ENCODE data around the gene APOBEC3B. TPM values are rescaled to one million over a fixed set of nuclear protein-coding genes. Genes with fewer than 3 reads are reported as not detected.
"Not testable (repeated sequence)": the region's sequence is repeated elsewhere in the genome, so short reads cannot be mapped to it uniquely, and the experiment has no call there.

APOBEC3B gene
- total and polyA plus RNA-seq, 11 donors = 0.49 to 10.3 (median 1.0) TPM; not detected in 2

DNA sequence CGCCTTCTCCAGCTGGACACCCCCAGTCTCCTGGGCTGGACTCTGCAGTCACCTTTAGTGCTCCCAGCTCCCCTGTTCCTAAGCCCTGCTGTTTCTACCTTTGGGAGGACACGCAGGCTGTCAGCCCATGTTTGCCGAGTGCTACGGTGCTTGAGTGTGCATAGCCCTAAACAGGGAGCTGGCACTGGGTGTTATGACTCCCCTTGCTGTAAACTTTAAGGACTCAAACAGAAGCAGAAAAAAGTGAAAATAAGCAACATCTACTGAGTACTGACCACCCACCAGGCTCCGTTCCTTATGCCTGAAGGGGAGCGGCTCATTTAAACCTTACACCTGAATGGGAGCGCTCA, 7.3 kb upstream of the APOBEC3B start:
- TF ChIP-seq POLR2A (IDR thresholded peaks at IDR 0.05) = no peak
- TF ChIP-seq, protein P1, sequence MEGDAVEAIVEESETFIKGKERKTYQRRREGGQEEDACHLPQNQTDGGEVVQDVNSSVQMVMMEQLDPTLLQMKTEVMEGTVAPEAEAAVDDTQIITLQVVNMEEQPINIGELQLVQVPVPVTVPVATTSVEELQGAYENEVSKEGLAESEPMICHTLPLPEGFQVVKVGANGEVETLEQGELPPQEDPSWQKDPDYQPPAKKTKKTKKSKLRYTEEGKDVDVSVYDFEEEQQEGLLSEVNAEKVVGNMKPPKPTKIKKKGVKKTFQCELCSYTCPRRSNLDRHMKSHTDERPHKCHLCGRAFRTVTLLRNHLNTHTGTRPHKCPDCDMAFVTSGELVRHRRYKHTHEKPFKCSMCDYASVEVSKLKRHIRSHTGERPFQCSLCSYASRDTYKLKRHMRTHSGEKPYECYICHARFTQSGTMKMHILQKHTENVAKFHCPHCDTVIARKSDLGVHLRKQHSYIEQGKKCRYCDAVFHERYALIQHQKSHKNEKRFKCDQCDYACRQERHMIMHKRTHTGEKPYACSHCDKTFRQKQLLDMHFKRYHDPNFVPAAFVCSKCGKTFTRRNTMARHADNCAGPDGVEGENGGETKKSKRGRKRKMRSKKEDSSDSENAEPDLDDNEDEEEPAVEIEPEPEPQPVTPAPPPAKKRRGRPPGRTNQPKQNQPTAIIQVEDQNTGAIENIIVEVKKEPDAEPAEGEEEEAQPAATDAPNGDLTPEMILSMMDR (IDR thresholded peaks at IDR 0.05) = no peak
- Histone ChIP-seq H3K27ac (no peak overlapping the region), H3K27me3 (peaks cover 0 to 20% (median 0%) of the 10 kb centered on the region in 9 donors), H3K4me3 (no peak overlapping the region), H3K9me3 (no peaks in the 10 kb centered on the region), H3K4me1 (peaks cover 0 to 15% (median 0%) of the 10 kb centered on the region in 12 donors), H3K36me3 (no peaks in the 10 kb centered on the region)
- DNase-seq (no peak), ATAC-seq (no peak)
- intact Hi-C loops (cut with DNase I) = no loop called here
- 87 to 91% (median 88%) methylated on average over 7 of the region's 7 CpGs; no CpG with 5 or more reads in 1 of the 4 donors for WGBS, 4 donors

DNA sequence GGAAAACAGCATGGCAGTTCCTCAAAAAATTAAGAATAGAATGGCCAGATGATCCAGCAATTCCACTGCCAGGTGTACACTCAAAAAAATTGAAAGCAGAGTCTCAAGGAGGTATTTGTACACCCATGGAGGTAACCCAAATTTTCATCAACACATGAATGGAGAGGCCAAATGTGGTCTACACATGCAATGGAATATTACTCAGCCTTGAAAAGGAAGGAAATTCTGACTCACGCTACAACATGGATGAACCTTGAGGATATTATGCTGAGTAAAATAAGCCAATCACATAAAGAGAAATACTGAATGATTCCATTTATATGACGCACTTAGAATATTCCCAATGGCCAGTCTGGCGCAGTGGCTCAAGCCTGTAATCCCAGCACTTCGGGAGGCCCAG, 4.9 kb upstream of the APOBEC3B start:
- Histone ChIP-seq H3K4me1 (peaks cover 0 to 11% (median 6%) of the 10 kb centered on the region in 12 donors), H3K27me3 (peaks cover 0 to 11% (median 0%) of the 10 kb centered on the region in 9 donors)
- H3K4me3 ChIP-seq; H3K27ac ChIP-seq; ATAC-seq; H3K36me3 ChIP-seq; intact Hi-C loops (cut with DNase I); H3K9me3 ChIP-seq; DNase-seq: not testable (repeated sequence)
- WGBS, 4 donors = 85 to 93% (median 93%) methylated on average over 4 of the region's 4 CpGs; no CpG with 5 or more reads in 1 of the 4 donors

DNA sequence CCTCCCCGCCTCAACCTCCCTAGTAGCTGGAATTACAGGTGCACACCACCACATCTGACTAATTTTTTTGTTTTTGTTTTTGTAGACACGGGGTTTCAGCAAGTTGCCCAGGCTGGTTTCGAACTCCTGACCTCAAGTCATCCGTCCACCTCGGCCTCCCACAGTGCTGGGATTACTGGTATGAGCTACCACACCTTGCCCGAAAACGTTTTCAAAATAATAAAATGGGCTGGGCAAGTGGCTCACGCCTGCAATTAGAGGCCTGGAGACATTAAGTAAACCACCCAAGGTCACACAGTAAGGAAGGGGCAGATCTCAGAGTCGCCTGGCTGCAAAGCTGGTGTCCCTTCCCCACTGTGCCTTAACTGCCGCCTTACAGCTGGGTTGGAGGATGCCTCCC, 1.6 kb upstream of the APOBEC3B start:
- intact Hi-C loops (cut with DNase I) = loop anchor here in 2 of 10 donors (5.0 kb wide), 1 partner anchor 108 kb away; the partner anchor contains the start of gene CBX6 (in 2 of the 2)
- WGBS, 4 donors = 79 to 88% (median 79%) methylated on average over 10 of the region's 10 CpGs; no CpG with 5 or more reads in 1 of the 4 donors
- peaks cover 0 to 18% (median 10%) of the 10 kb centered on the region in 12 donors for H3K4me1 ChIP-seq
- not testable (repeated sequence) for ATAC-seq, H3K9me3 ChIP-seq, H3K36me3 ChIP-seq, H3K4me3 ChIP-seq, H3K27me3 ChIP-seq, DNase-seq, H3K27ac ChIP-seq

DNA sequence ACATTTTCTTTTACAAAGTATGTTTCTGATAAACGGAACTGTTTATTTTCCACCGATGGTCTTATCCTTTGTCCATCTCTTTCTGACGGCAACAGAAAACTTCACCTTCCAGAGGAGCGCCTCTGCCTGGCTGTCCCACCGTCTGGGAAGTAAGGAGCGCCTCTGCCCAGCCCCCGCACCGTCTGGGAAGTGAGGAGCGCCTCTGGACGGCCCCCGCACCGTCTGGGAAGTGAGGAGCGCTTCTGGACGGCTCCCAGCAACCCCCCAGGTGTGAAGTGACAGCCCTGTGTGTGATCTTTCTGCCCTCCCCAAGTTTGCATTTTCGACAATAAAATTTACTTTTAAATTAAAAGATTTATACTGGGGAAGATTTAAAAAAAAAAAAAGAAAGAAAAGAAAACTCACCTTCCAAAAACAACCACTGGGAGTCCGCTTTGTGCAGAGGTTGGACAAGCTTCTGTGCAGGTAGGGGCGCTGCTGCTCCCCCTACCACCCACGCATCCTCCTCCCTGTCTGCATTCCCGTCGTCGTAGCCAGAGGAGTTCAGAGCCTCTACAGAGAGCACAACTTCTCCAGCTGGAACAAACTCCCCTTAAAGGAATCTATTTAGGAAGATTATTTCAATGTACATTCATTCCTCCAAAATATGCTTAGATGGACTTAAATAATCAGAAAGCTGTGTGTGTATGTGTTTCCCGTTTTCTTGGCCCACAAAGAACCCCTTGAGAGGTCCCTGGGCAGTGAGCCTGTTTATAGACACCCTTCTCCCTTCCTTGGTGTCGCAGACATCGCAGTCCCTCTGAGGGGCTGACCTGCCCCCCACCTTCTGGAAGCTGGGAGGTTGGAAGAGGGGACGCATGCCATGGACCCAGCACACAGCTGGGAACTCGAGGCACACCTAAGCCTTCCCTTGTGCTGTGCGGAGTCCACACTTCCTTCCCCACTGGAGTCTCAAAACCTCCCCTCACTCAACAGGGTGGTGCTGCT, 849 bp upstream of the APOBEC3B start:
- H3K36me3 ChIP-seq = no peaks in the 10 kb centered on the region
- WGBS, 4 donors = 26 to 39% (median 30%) methylated on average over 27 of the region's 27 CpGs; no CpG with 5 or more reads in 1 of the 4 donors
- H3K27ac ChIP-seq = peak overlapping the region in 7 of 12 donors; percentile 2 to 78 (median 46)
- DNase-seq (no peak), ATAC-seq (peak in 3 of 4 donors; percentile 30 to 58 (median 47))
- TF ChIP-seq POLR2A (IDR thresholded peaks at IDR 0.05) = no peak
- TF ChIP-seq, protein P1 (IDR thresholded peaks at IDR 0.05) = peak in 5 of 12 donors; percentile 6 to 39 (median 24)
- H3K27me3 ChIP-seq = no peaks in the 10 kb centered on the region
- intact Hi-C loops (cut with DNase I) = loop anchor here in 2 of 10 donors (5.0 kb wide), 1 partner anchor 109 kb away; the partner anchor contains the start of gene CBX6 (in 2 of the 2)
- H3K4me3 ChIP-seq = peak overlapping the region in 11 of 12 donors; percentile 7 to 62 (median 49)
- no peaks in the 10 kb centered on the region for H3K9me3 ChIP-seq
- peaks cover 0 to 18% (median 10%) of the 10 kb centered on the region in 12 donors for H3K4me1 ChIP-seq

DNA sequence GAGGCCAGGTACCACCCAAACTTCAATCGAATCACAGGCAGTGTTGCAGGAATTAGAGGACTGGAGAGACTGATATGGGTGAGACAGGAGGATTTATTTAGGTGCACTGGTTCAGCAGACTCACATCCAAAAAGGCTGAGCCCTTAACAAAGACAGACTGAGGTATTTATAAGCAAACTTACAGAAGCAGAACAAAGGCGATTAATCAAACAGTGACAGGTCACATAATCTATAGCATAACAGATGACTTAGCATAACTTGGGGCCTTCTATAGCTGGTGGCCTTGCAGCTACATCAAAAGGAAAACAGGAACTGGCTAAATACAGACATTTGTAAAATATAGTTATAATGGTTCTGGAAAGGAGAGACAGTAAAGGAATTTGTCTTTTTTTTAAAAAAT, 2.1 kb downstream of the APOBEC3B start:
- intact Hi-C loops (cut with DNase I) = loop anchor here in 2 of 10 donors (5.0 kb wide), 1 partner anchor 112 kb away; the partner anchor contains the start of gene CBX6 (in 2 of the 2)
- 93 to 98% (median 97%) methylated on average over 2 of the region's 2 CpGs; no CpG with 5 or more reads in 1 of the 4 donors for WGBS, 4 donors
- ATAC-seq (no peak), DNase-seq (no peak)
- Histone ChIP-seq H3K4me1 (peaks cover 0 to 18% (median 10%) of the 10 kb centered on the region in 12 donors), H3K27ac (no peak overlapping the region), H3K4me3 (no peak overlapping the region), H3K9me3 (no peaks in the 10 kb centered on the region), H3K27me3 (no peaks in the 10 kb centered on the region), H3K36me3 (no peaks in the 10 kb centered on the region)
- no peak for TF ChIP-seq POLR2A (IDR thresholded peaks at IDR 0.05)
- TF ChIP-seq, protein P1 (IDR thresholded peaks at IDR 0.05) = no peak

DNA sequence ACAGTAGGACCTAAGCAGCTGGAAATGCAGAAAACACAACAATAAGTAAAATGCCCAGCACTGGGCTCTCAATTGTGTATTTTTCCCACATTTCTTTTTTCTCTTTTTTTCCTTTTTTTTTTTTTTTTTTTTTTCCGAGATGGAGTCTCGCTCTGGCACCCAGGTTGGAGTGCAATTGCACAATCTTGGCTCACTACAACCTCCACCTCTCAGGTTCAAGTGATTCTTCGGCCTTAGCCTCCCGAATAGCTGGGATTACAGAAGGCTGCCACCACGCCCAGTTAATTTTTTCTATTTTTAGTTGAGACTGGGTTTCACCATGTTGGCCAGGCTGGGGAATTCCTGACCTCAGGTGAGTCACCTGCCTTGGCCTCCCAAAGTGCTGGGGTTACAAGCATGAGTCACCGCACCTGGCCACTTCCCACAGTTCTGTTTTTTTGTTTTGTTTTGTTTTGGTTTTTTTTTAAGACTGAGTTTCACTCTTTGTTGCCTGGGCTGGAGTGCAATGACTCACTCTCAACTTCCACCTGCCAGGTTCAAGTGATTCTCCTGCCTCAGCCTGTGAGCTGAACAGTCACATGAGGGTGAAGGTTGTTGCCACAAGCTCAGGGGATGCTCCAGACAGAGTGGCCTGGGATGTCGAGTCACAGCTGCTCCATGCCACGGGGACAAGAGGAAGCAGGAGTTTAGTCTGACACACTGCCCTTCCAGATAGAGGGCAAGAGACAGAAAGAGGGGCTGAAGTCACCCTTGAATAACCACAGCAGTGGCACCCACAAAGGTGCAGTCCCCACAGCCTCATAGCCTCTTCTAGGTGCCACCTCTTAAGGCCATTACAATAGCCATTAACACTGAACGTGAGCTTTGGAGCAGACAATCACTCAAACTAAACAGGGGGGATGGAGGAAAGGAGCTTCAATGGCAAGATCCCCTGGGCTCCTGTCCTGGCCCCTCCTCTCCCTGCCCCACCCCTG, 2.9 kb downstream of the APOBEC3B start:
- H3K9me3 ChIP-seq = not testable (repeated sequence)

More for the DNA sequence above, 2.9 kb downstream of the APOBEC3B start:
- H3K27ac ChIP-seq, H3K36me3 ChIP-seq, H3K27me3 ChIP-seq, ATAC-seq, H3K4me3 ChIP-seq, DNase-seq: not testable (repeated sequence)
- 88 to 94% (median 92%) methylated on average over 9 of the region's 9 CpGs; no CpG with 5 or more reads in 1 of the 4 donors for WGBS, 4 donors
- intact Hi-C loops (cut with DNase I) = loop anchor here in 2 of 10 donors (5.0 kb wide), 1 partner anchor 113 kb away; the partner anchor contains the start of gene CBX6 (in 2 of the 2)
- H3K4me1 ChIP-seq = peaks cover 0 to 18% (median 10%) of the 10 kb centered on the region in 12 donors
